HG03558 (cell line): Measurements from ENCODE around the gene DNLZ.
"Not testable (repeated sequence)": the region's sequence is repeated elsewhere in the genome, so short reads cannot be mapped to it uniquely, and the experiment has no call there.

Experiments
- ATAC-seq: cut with Tn5 transposase; IDR thresholded peaks from one replicate; pipeline ENCODE4 v1.9.1; 2021; ENCODE audit warnings: moderate number of reproducible peaks; ENCODE audit not compliant: unreplicated experiment; ENCODE audit errors: extremely low read depth

DNLZ gene

GRCh38 chr9:136363106-136363948 is at the start of gene DNLZ:
Gene DNLZ, minus strand, starts transcription at chr9:136363744. Its CDS starts 30 bp downstream, at chr9:136363714.
- peak; percentile 44 for ATAC-seq

- ATAC-seq = no peak
Measured at GRCh38 chr9:136412962-136413361, 49.4 kb upstream of the DNLZ start.

- no peak for ATAC-seq
Measured at GRCh38 chr9:136411378-136411777, 47.8 kb upstream of the DNLZ start.

- ATAC-seq = peak; percentile 48
Measured at GRCh38 chr9:136410500-136411287, 47.1 kb upstream of the DNLZ start, which contains the start of the genes ENTR1 and PMPCA. Gene ENTR1, minus strand, starts transcription at chr9:136410614. Its CDS starts 217 bp downstream, at chr9:136410397. Gene PMPCA, plus strand, starts transcription at chr9:136410658. Its CDS starts 11 bp downstream, at chr9:136410669.

GRCh38 chr9:136409557-136410455 is 46.3 kb upstream of the DNLZ start:
- no peak for ATAC-seq

- no peak for ATAC-seq
Measured at GRCh38 chr9:136407911-136408310, 44.4 kb upstream of the DNLZ start.

- not testable (repeated sequence) for ATAC-seq
Measured at GRCh38 chr9:136407061-136407460, 43.5 kb upstream of the DNLZ start.

- ATAC-seq = not testable (repeated sequence)
Measured at GRCh38 chr9:136405904-136406303, 42.4 kb upstream of the DNLZ start.

- no peak for ATAC-seq
Measured at GRCh38 chr9:136405481-136405880, 41.9 kb upstream of the DNLZ start.

GRCh38 chr9:136404801-136405136 is 41.2 kb upstream of the DNLZ start:
- no peak for ATAC-seq

- ATAC-seq = no peak
Measured at GRCh38 chr9:136403915-136404800, 40.6 kb upstream of the DNLZ start.

GRCh38 chr9:136403538-136403914 is 40.0 kb upstream of the DNLZ start:
- ATAC-seq = no peak

GRCh38 chr9:136402067-136402466 is 38.5 kb upstream of the DNLZ start:
- ATAC-seq = no peak

- no peak for ATAC-seq
Measured at GRCh38 chr9:136401173-136401922, 37.8 kb upstream of the DNLZ start.

GRCh38 chr9:136400038-136400834 is 36.7 kb upstream of the DNLZ start, which contains the start of gene SNAPC4:
Gene SNAPC4, minus strand, starts transcription at chr9:136400170. Its CDS starts 1,742 bp downstream, at chr9:136398428.
- ATAC-seq = peak; percentile 38

- peak; percentile 16 for ATAC-seq
Measured at GRCh38 chr9:136399176-136400037, 35.9 kb upstream of the DNLZ start.

- no peak for ATAC-seq
Measured at GRCh38 chr9:136398286-136398685, 34.7 kb upstream of the DNLZ start.
